ENCODE measurements around the gene RYK.
"Not testable (repeated sequence)": the region's sequence is repeated elsewhere in the genome, so short reads cannot be mapped to it uniquely, and the experiment has no call there.

The RYK gene

GRCh38 chr3:134250717-134251220 is at the start of gene RYK:
RYK (minus strand) TSS chr3:134250859; CDS start chr3:134250654, 205 bp downstream.
- DNase-seq: peak; percentile 76

- DNase-seq: no peak
Observed at GRCh38 chr3:134299888-134300206, 49.2 kb upstream of the RYK start.

DNA sequence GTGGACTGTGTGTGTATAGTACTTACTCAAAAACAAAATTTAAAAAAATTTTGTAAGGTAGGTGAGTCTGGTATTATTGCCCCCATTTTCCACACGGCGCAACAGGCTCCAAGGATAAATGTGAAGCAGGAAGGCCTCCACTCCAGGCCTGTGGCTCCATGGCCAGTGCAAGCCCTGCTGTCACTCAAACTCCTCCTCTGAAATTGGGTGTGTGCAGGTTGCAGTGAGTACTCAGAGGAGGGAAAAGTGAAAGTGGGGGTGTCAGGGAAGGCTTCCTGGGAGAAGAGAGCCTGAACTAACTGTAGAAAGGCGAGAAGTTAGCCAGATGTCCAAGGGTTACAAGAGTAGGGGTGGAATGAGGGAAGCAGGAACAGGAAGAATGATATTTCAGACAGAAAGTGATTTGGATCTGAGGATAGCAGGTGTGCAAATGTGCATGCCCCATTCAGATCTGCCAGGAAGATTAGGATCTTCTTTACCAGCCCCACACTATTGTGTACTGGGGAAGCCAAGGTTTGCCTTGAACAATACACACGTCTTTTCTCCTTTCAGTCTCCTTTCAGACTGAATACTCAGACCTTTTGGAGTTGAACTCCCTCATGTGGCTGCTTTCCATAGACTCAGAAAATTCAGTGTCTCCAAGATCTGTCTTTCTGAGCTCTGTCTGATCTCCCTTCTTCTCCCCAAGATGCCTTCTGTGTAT is 48.7 kb upstream of the RYK start:
- peak; percentile 12 for DNase-seq

- no peak for DNase-seq
Observed at GRCh38 chr3:134298249-134298648, 47.6 kb upstream of the RYK start.

- DNase-seq: no peak
Observed at GRCh38 chr3:134296616-134297015, 46.0 kb upstream of the RYK start.

DNA sequence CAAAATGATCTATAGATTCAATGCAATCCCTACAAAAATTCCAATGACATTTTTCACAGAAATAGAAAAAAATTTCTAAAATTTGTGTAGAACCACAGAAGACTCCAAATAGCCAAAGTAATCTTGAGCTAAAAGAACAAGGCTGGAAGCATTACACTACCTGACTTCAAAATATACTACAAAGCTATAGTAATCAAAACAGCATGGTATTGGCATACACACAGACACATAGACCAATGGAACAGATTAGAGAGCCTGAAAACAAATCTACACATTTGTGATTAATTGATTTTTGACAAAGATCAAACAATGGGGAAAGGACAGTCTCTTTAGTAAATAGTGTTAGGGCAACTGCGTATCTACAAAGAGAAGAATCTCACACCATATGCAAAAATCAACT is 45.3 kb upstream of the RYK start:
- DNase-seq: no peak

DNA sequence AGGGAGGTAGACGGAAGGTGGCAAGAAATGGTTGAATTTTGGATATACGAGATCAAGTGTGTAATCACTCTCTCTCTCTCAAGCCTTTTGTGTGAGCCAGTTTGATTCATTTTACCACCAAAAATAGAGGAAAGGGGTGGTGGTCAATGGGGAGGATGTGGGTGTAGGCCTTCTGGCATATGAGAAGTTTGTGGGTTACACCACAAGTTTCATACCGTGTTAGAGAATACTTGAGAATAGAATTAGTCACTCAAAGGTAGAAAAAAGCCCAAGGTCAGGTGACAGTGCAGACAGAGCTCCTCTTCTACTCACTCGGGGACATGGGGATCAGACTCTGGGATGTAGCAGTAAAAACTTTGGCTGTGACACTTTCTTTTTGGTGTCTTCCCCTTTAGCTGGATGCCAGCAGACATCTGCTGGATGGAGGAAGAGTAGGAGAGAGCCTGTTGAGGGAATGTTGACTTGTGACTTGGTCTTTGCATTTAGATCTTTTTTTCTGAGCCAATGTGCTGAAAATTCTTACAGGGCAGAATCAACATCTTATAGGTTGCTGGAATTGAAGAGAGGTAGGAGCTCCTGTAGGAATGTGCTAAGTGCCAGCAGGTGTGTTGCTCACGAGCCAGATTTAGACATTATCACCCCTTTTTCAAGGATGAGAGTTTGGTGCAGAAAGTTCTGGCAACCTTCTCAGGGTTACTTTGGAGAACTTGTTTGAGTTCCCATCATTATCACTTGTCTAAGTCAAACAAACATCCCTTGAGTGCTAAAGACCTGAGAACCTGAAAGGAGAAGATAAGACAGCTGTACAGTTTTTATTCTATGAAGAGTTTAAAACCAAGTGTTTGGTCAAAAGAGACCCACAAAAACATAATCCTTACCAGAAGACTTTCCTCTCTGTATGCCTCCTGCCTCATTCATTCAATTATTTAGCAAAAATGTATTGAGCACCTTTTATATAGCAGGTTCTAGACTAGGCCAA is 43.9 kb upstream of the RYK start:
- no peak for DNase-seq

DNA sequence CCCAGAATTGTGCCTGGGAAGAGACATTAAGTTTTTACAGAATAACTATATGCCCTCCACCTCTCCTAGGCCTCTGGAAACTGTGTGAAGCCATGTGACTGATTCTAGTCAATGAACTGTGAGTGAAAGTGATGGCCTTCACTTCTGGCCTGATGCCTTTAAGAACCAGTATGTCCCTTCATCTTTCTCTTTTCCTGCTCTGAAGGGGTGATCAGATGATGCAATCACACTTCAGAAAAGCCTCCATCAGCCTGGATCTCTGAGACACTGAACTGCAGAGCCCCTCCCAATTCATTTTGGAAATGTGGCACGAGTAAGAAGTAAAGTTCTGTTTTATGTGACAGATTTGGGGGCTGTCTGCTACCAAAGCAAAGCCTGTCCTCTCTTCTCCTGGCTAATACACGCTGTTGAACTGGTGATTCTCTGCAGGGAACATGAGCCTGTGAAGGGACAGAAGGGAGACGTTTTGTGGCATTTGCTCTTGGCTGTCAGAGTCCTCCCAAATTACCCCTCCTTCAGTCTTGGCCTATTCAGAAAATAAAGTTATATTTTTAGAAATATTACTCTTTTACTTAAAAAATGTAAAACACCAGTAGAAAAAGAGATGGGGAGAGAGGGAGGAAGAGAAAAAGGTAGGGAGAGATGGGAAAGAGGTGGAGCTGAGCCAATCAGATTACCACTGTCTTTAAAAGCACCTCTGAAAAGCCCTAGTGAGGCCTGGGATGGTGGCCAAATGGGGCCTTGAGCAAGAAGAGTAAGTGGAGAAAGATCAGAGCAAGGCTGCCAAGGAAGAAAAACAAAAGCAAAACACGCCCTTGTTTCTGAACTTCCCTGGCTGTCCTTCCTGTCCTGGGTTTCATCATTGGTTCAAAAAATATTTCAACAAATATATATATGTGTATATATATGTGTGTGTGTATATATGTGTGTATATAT is 40.9 kb upstream of the RYK start:
- no peak for DNase-seq

DNA sequence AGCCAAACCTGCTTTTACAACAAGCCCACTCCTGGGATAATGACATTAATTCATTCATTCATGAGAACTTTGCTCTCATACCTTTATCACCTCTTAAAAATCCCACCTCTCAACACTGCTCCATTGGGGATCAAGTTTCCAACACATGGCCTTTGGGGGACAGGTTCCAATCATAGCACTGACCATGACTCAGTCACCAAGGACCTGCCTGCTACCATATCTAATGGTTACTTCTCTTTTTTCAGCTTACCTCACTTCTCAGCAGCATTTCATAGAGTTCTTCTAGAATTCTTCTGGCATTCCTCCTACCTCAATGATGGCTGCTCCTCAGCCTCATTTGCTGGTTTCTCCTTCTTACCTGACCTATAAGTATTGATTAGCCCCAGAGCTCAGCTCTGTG is 36.9 kb upstream of the RYK start:
- DNase-seq: no peak

DNA sequence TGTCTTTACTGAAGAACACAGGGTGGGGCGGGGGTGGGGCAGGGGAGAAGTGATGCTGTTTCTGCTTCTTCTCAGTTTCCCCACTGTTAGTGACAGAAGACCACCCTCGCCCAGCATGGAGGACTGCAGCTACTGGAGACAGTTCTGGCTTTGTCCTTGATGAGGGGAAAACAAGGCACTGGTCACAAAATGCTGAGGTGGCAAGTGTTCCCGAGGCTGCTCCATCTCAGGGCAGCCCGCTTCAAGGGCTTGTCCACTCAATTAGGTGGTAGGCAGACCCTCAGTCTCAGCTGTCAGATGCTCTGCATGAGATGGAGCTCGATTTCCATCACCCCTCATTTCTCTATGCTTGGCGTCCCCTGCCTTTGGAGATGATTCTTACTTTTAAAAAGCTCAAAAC is 33.8 kb upstream of the RYK start:
- DNase-seq: no peak

GRCh38 chr3:134282659-134283047 is 32.0 kb upstream of the RYK start:
- DNase-seq: no peak

- no peak for DNase-seq
Observed at GRCh38 chr3:134281912-134282658, 31.4 kb upstream of the RYK start.

- DNase-seq: no peak
Observed at GRCh38 chr3:134279466-134279865, 28.8 kb upstream of the RYK start.

GRCh38 chr3:134277066-134277660 is 26.5 kb upstream of the RYK start:
- no peak for DNase-seq

DNA sequence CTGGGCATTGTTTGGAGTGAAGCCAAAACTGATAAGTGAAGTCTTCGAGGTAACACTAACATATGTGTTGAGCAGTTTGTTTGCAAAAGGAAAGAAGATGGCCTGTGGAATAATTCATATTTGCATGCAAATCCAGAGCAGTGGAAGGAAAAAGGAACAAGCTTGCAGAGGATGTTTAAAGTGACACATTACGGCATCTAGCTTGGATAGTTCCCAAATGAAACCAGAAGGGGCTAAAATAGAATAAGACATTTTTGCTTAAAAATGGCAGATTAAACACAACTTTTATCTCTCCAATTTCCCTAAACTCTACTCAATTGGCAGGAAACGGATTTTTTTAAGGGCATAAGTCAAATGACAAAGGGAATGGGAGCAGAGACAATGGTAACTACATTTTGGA is 25.4 kb upstream of the RYK start:
- DNase-seq: no peak

DNA sequence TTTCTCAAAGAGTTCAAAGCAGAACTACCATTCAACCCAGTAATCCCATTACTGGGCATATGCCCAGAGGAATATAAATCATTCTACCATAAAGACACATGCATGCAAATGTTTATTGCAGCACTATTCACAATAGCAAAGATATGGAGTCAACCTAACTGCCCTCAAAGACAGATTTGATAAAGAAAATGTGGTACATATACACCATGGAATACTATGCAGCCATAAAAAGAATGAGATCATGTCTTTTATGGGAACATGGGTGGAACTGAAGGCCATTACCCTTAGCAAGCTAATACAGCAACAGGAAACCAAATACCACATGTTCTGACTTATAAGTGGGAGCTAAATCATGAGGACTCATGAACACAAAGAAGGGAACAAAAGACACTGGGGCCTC is 24.5 kb upstream of the RYK start:
- not testable (repeated sequence) for DNase-seq

DNA sequence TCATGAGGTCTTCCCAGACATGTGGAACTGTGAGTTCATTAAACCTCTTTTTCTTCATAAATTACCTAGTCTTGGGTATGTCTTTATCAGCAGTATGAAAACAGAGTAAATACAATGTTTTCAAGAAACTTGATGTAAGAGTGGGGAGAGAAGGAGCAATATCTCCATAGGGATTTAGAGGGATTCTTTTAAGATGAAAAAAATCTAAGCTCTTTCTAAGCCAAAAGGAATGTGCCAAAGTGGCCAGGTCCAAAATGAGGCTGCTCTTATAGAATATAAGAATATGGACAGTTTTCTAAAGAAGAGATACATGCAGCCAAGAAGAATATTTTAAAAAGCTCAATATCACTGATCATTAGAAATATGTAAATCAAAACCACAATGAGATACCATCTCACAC is 23.9 kb upstream of the RYK start:
- no peak for DNase-seq

GRCh38 chr3:134267996-134268395 is 17.3 kb upstream of the RYK start:
- no peak for DNase-seq

DNA sequence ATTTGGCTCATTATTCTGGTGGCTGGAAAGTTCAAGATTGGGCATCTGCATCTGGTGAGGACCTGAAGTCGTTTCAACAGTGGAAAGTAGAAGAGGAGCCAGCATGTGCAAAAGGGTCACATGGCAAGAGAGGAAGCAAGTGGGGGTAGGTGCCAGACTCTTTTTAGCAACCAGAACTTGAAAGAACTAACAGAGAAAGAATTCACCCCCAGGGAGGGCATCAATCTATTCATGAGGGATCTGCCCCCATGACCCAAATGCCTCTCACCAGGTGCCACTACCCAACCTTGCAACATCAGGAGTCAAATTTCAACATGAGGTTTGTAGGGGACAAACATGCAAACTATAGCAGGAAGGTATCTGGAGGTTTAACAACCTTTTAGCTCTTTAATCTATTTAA is 10.3 kb upstream of the RYK start:
- no peak for DNase-seq

- no peak for DNase-seq
Observed at GRCh38 chr3:134258761-134259347, 8.2 kb upstream of the RYK start.

GRCh38 chr3:134255404-134255803 is 4.7 kb upstream of the RYK start:
- no peak for DNase-seq
